SKM-1 (cell line): ENCODE results near the gene SV2B.

Experiments
- DNase-seq: peaks from one replicate; lab custom pipeline; 2025; ENCODE audit not compliant: unreplicated experiment; lab: John Stamatoyannopoulos, UW

SV2B gene

DNA sequence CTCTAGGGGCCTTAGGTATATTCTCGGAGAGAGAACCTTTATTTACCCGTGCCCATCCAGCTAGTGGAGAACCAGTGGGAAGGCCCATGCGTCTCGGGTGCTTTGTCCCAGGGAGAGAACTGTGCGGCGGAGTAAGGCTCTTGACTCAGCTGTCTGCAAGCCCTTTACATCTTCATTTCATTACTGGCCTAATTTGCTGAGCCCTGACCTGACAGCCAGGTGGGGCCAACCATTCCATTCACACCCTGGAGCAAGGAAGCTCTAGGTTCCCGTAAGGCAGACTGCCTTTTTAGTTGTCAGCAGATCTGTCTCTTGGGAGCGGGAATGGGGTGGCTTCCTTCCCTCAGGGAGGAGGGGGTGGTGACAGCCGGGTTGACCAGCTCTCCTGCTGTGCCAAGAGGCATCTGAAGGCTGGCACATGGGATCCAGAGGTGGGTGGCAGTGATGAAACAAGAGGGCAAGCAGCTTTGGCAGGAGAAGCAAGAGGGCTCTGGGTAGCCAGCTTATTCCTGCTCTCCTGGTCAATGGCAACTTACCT, 36.4 kb downstream of the SV2B start:
- DNase-seq: no peak

DNA sequence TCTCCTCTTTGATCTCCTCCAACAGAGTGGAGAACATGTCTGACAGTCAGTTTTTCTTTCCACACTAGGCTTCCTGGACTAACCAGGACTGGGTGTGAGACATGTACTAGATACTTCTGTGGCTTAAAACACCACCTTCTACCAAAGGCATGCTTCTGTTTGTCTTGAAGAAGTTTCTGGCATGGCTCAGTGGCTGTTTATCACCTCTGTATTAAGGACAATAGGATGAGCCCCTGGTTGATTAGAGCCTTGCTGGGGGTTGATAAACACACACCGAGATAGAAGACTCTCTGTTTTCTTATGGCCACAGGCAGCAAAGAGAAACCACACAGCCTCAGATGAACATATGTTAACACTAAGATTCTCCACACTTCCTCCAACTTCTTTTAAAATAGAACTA, 40.5 kb downstream of the SV2B start:
- no peak for DNase-seq

DNA sequence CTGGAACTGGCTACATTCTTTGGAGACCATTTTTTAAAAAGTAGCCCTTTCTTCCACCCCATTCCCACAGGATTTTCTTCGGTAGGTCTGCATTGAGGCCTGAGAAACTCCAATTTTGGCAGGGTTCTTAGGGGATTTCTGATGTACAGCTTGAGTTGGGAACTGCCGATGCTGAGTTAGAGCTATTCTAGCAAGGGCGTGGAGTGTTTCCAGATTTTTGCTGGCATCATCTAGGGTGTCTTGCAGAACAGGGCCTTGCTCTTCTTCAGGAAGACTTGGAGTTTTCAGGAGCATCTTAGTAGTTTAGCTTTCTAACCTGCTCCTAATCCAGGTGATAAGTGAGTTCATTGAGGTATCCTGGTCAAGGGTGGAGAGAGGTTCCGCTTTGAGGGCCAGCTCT, 41.0 kb downstream of the SV2B start:
- no peak for DNase-seq

DNA sequence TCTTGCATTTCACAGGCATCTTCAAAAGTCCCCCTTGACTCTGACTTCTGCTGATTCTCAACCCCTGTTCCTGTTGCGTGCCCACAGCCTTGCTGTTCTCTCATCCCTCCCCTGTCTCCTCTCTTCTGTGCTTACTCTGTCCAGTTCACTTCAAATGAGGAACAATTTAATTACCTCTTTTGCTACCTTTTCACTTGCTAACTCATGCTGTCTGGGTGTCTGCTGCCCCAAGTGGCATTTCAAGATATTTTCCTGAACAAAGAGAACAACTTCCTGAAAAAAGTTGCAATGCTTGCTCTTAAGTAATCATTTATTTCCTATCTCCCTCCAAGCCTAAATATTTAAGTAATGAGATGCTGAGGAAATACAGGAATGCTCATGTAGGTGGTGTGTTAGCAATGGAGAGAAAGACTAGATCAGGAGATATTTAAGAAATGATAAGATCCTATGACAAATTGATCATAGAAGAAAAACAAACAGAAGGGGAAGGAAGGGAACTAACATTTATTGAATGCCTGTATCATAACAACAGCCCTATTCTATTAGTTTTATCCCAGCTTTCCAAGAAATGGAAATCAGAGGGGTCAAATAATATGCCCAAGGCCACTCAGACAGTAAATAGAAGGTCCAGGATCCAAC, 42.2 kb downstream of the SV2B start:
- peak; percentile 77 for DNase-seq

DNA sequence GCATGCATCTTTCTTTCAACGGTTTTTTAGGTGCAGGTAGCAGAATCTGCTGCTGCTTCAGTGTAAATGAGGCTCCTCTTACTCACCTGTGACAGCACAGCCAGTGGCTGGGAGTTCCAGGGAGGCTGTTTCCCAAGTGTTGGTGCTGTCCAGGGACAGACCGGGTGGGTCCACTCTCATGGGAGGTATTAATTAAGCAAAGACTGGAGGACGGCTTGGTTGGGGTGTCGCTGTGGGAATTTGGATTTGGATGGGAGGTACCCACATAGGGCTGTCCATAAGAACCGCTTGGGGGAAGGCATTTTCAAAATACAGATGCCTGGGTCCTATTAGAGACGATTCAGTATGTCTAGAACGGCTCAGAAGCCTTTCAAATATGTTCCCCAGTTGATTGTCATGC, 42.9 kb downstream of the SV2B start:
- no peak for DNase-seq

DNA sequence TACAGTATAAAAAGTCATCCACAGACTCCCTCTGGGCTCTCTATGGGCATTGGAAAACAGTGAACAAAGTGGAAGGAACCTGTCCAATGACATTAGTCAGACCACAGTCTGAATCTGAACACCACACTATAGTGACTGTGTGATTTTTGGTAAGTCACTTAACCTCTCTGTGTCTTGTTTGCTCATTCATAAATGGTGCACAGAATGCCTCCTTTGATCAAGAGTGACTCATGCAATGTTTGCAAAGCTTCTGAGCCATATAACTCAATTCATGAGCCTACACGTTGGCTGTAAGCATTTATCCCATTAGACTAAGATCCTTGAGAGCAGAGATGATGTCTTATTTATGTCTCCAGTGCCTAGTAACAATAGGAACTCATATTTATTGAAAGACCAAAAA, 46.7 kb downstream of the SV2B start:
- no peak for DNase-seq

DNA sequence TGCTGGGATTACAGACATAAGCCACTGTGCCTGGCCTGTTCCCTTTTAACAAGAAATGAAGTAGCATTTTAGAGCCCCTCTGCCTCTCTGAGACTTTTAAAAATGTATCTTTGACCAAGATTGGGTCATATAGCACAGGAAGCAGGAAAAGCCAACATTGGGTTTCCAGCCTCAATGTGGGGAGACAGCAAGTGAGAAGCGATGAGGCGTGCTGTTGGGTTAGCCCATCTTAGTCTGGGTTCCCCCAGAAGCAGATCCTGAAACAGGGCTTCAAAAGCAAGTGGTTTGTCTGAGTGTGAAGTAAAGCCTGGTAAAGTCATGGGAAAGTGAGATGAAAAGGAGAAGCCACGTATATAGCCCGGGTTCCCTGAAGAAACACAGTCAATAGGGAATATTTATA, 48.2 kb downstream of the SV2B start:
- DNase-seq: no peak

DNA sequence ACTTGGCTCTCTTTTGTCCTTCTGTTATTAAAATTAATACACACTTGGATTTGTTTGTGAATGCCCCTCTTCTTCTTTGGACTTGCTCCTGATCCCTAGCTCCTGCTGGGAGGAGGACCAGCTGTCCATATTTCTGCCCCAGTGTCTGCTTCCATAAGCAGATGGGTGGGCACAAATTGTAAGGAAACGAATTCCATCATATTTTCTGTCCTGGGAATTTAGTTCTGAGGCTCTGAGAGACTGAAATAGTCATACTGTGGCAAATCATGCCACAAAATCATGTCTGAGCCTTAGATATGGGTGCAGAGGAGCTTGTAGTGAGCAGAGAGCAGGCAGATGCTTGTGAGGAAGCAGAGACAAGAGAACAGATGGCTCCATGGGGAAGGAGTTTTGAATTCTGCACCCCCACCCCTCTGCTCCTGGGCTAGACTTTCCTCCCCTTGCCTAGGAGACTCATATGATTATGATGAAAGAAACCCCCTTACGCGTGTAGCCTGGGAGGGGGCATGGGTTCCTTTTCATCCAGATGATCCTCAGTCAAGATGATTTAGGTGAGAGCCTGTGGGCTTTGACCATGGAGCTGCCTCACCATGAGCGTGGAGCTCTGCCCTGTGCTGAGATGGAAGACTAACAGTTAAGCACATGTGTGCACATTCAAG, 50.6 kb downstream of the SV2B start:
- DNase-seq: no peak

DNA sequence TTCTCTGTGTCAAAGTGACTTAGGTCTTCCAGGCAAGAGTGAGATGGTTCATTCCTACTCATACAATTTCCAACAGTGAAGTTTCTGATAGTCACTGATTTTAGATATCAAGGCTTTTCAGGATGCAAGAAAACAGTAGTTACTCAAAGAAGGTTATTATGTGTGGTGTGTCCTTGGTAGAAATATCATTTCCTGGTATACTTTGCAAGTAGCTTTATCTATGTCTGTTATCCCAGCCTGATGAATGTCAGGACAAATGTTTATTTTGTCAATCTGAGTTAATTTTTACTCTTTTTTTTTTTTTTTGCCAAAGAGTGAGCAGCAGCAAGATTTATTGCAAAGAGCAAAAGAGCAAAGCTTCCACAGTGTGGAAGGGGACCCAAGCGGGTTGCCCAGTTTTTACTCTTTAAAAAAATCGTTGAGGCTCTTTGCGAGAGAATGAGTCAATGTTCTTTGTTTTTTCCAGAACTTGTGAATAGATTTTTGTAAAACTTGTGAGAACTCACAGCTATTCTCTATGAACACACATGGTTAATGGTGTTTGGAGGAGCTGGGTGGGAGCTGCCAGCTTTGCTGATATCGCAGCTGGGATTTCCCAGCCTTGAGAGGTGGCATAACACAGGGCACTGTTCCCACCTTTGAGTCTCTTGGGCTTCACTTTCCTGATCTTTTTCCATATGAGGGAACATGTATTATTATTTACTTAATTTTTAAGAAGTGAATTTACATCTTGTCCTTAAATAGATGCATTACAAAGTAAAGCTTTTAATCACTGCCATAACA, 51.9 kb downstream of the SV2B start:
- DNase-seq: no peak

DNA sequence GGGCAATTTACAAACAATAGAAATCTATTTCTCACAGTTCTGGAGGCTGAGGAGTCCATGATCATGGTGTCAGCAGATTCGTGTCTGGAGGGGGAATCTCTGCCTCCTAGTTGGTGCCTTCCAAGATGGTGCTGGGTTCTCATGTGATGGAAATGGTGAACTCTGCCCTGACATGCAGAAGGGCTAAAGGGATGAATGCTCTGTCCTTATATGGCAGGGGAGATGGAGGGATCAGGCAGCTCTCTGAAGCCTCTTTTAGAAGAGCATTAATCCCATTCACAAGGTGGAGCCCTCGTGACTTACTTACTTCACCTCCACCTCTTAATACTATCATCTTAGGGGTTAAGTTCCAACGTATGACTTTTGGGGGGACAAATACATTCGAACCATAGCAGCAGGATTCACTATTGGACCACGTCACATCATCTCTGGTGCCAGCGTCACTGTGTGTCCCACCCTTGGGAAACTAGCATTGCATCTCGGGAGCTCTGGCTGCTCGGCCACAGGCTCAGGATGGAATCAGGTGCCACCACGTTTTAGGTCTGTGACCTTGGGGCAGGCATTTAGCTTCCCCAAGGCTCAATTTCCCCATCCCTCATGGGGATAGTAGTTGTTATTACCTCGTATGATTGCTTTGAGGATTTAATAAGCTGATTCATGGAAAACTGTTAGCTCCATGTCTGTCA, 53.0 kb downstream of the SV2B start:
- DNase-seq: no peak

DNA sequence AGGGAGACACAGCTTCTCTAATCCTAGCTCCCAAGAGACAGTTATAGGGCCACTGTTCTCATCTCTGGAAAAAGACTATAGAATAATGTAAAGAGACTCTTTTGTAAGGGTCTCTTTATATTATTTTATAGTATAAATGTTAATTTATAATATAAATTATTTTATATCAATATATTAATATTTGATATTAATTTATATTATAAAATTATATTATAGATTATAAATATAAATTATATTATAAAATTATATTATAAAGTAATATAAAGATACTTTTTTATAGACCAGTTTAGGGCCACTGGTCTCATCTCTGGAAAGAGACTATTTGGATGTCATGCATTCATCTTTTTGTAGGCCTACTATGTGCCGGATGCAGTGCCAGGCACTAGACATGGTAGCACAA, 53.9 kb downstream of the SV2B start:
- DNase-seq: no peak

DNA sequence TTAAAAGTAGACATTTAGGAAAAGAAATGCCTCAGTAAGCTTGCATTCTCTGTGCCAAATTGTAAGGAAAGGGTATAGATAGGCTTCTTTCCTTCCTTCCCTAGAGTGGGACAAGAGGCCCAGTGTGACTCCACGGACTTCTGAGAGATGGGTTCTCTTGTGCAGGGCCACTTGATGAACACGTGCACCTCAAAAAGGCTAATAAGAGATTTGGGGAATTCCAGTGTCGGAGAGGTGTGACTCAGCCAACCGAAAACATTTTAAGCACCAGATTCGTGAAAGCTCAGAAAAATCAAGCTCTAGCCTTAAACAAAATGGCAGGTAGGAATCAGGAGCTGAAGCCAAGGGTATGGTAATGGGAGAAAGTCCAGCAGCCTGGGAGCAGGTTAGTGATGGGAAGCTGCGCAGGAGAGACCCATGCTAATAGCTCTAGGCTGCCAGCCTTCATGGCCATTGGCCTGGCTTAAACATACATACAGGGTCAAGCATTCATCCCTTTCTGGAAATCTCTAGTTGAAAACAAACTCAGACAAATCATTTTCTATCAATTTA, 56.2 kb downstream of the SV2B start:
- no peak for DNase-seq

DNA sequence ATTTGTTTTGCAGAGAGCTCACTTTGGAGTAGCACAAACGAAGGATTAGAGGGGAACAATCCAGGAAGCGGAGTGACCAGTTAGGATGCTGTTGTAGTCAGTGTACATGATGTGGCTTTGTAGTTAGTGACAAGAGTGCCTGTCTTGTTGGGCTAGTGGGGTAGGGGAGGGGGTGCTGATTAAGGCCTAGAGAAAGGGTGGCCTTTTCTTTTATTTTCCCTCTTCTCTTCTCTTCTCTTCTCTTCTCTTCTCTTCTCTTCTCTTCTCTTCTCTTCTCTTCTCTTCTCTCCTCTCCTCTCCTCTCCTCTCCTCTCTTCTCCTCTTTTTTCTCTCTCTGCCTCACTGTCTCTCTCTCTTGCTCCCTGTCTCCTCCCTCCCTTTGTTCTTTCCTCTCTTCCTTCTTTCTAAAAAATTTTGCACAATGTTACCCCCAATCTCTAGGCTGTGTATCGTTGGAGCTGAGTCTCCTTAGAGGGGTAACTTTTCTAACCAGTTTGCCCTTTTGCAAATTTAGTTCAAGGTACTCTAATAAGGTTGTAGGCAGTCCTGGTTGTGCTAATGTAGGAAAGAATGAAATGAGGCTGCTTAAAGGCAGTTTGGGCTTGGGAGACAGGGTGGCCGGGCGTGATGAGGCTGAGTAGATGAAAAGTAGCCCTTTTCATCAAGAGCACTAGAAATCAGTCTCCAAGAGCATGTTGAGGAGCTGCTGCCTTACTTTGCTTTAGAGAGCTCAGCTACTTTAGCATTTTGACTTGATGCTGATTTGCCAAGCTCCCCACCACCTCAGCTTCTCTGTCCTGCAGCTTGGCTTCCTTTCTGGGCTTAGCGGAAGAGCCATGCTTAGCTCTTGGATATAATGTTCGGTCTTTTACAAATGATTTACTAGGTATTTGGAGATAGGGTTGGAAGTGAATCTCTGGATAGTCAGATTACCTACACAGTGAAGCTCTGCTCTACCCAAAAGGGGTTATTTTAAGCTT, 58.6 kb downstream of the SV2B start:
- DNase-seq: no peak

DNA sequence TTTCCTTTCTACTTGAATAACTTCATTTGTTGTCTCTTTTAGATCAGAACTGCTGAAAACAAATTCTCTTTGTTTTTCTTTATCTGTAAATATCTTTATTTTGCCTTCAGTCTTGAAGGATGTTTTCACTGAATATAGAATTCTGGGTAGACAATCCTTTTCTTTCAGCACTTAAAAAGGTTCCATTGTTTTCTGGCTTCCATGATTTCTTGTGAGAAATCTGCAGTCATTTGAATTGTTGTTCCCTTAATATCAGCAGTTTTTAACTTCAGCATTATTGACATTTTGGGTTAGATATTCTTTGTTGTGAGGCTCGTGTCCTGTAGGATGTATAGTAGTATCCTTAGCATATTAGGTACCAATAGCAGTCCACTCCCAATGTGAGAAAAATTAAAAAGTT, 65.8 kb downstream of the SV2B start:
- no peak for DNase-seq

DNA sequence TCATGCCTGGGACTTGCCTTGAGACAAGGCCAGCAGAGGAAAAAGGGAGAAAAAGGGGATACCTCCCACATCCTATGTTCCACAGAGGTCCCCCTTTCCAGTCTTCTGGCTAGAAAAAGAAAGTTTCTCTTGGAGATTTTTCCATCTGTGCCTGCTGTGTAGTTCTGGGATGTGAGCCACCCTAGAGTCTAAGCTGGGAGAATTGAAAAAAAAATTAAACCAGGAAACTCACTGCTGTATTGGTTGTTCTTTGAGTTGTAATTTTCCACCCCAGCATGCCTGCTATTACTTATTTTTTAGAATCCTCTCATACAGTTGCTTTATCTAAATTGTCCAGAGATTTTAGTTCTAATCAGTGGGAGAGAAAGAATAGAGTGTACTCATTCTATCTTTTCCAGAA, 68.4 kb downstream of the SV2B start:
- DNase-seq: no peak

DNA sequence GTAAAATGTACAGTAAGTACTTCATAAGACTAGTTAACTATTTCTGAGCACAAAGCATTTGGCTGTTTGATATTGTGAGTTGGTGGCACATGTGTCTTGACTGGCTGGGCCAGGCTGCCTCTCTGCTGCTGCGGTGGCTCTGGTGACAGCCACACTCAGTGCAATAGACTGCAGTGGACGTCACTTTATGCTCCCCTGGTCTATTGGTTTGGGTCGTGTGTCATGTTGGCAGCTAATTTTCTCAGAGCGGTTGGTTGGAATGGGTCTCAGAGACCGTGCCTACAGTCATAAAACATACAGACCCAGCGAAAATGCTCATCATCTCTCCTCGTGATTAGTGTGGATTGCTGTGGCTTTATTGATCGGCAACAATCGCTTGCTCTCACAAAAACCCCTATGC, 71.3 kb downstream of the SV2B start:
- DNase-seq: no peak

DNA sequence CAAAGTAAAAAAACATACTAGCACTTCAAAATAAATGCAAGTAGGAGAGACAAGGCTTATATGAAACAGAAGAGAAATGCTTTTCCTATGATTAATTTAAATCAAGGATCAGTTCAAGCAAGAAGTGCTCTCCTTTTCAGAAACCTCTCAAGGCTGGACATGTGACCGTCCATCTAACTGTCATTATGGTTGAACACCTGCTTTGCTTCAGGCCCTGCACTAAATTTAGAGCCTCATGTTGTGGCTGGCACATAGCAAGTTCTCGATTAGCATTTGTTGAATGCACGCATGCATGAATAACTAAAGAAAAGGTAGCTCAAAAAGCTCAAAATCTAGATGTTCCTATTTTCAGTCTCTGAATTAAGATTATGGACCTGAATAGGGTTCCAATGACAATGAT, 82.0 kb downstream of the SV2B start:
- no peak for DNase-seq

DNA sequence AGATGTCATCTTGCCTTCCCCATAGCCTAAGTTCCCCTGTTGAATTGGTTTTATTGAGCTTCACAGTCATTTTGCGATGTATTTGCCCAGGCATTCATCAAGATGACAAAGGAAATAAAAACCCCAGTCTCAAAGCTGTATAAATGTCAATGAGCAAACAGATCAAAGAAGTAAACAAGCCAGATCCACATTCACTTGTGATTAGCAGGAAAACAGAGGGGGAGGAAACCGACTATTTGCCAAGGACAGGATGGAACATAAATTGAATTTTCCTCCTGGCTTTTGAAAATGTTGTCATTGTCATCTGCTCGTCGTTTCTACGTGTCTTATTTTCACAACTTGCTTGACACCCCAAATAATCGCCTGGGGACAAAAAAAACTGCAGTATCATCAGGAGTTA, 83.5 kb downstream of the SV2B start:
- DNase-seq: no peak

DNA sequence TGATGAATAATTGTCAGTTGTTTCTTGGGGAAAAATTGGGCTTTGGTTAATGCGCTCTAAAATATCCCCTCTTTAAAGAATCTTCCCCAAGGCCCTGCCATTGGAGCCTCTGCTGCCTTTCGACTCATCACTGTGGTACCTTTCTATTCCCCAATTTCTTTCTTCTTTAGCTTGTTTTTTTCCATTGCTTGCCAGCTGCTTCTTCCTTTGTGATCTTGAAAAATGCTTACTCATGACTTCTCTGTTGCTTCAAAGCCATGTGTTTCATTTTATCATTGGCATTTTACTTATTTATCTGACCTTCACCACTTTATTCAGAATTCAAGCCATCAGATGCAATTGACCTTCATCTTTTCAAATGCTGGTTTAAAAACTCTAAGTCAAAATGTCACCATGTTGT, 84.4 kb downstream of the SV2B start:
- no peak for DNase-seq
